Stimulated activated naive CD8-positive, alpha-beta T cell treated with anti-CD3 and anti-CD28 coated beads, Interleukin-15, amount 100 ng/mL, for 72 hours (primary cell): ENCODE measurements around the gene USP36.

ENCODE experiments used
- ATAC-seq: fragments of 150-1000 bp; cut with Tn5 transposase; 2 replicates; pipeline ENCODE4 v1.10.0; 2021; ENCODE audit warnings: mild to moderate bottlenecking, moderate library complexity
- DNase-seq, 2 donors: peaks; one replicate each; pipeline ENCODE4 v3.0.0; 2021 to 2022
- H3K27ac Mint-ChIP-seq, 2 donors: one replicate each; pipeline ENCODE4 v1.8.0; 2022; ENCODE audit warnings: mild to moderate bottlenecking in 2 of 2, mixed read lengths in 2 of 2, moderate library complexity in 2 of 2
- H3K27me3 Mint-ChIP-seq: one replicate; pipeline ENCODE4 v1.8.0; 2022; ENCODE audit warnings: mixed read lengths
- H3K4me1 Mint-ChIP-seq: one replicate; pipeline ENCODE4 v1.8.0; 2022; ENCODE audit warnings: mild to moderate bottlenecking, mixed read lengths
- H3K4me3 Mint-ChIP-seq, 2 donors: one replicate each; pipeline ENCODE4 v1.8.0; 2022; ENCODE audit warnings: mild to moderate bottlenecking in 2 of 2, mixed read lengths in 2 of 2, moderate library complexity in 1 of 2
- H3K9me3 Mint-ChIP-seq, 2 donors: one replicate each; pipeline ENCODE4 v1.8.0; 2022; ENCODE audit warnings: mixed read lengths in 2 of 2

USP36 gene

GRCh38 chr17:78797213-78797612 is 43.4 kb downstream of the USP36 start:
- Mint-ChIP-seq H3K9me3 (no peaks in the 10 kb centered on the region), H3K27ac (no peak overlapping the region), H3K27me3 (no peaks in the 10 kb centered on the region), H3K4me1 (peaks cover 47% of the 10 kb centered on the region), H3K4me3 (no peak overlapping the region)
- ATAC-seq (no peak), DNase-seq (no peak)

- Mint-ChIP-seq H3K27me3 (no peaks in the 10 kb centered on the region), H3K4me3 (no peak overlapping the region), H3K4me1 (peaks cover 52% of the 10 kb centered on the region), H3K9me3 (no peaks in the 10 kb centered on the region), H3K27ac (no peak overlapping the region)
- ATAC-seq (no peak), DNase-seq (no peak)
Observed at GRCh38 chr17:78796517-78796900, 44.1 kb downstream of the USP36 start.

- Mint-ChIP-seq H3K4me1 (peaks cover 51% of the 10 kb centered on the region), H3K4me3 (no peak overlapping the region), H3K27me3 (no peaks in the 10 kb centered on the region), H3K9me3 (no peaks in the 10 kb centered on the region), H3K27ac (no peak overlapping the region)
- no peak for ATAC-seq
- DNase-seq, result no peak
Observed at GRCh38 chr17:78795861-78796516, 44.6 kb downstream of the USP36 start.

GRCh38 chr17:78794864-78795640 is 45.6 kb downstream of the USP36 start:
- no peak for ATAC-seq
- H3K4me3 Mint-ChIP-seq, result no peak overlapping the region
- H3K4me1 Mint-ChIP-seq, result peaks cover 53% of the 10 kb centered on the region

GRCh38 chr17:78794399-78794798 is 46.2 kb downstream of the USP36 start:
- no peak for ATAC-seq
- peak overlapping the region; percentile 11 to 87 for H3K27ac Mint-ChIP-seq
- DNase-seq, result no peak
- peaks cover 55% of the 10 kb centered on the region for H3K4me1 Mint-ChIP-seq
- no peaks in the 10 kb centered on the region for H3K9me3 Mint-ChIP-seq
- H3K27me3 Mint-ChIP-seq, result no peaks in the 10 kb centered on the region
- H3K4me3 Mint-ChIP-seq, result no peak overlapping the region

More at GRCh38 chr17:78794864-78795640, 45.6 kb downstream of the USP36 start:
- peak overlapping the region in 1 of 2 donors; percentile 48 for H3K27ac Mint-ChIP-seq
- H3K27me3 Mint-ChIP-seq, result no peaks in the 10 kb centered on the region
- no peaks in the 10 kb centered on the region for H3K9me3 Mint-ChIP-seq
- no peak for DNase-seq

GRCh38 chr17:78793968-78794367 is 46.6 kb downstream of the USP36 start:
- peaks cover 55% of the 10 kb centered on the region for H3K4me1 Mint-ChIP-seq

GRCh38 chr17:78793415-78793814 is 47.2 kb downstream of the USP36 start:
- Mint-ChIP-seq H3K9me3 (no peaks in the 10 kb centered on the region), H3K27me3 (no peaks in the 10 kb centered on the region), H3K27ac (peak overlapping the region in 1 of 2 donors; percentile 77), H3K4me3 (no peak overlapping the region), H3K4me1 (peaks cover 55% of the 10 kb centered on the region)
- DNase-seq (no peak), ATAC-seq (no peak)

More at GRCh38 chr17:78793968-78794367, 46.6 kb downstream of the USP36 start:
- Mint-ChIP-seq H3K27me3 (no peaks in the 10 kb centered on the region), H3K9me3 (no peaks in the 10 kb centered on the region), H3K4me3 (no peak overlapping the region), H3K27ac (peak overlapping the region; percentile 2 to 87)
- no peak for DNase-seq
- ATAC-seq, result no peak

- peak overlapping the region; percentile 42 to 73 for H3K27ac Mint-ChIP-seq
- ATAC-seq, result peak; percentile 34
- H3K4me1 Mint-ChIP-seq, result peaks cover 65% of the 10 kb centered on the region
- no peak for DNase-seq
- H3K27me3 Mint-ChIP-seq, result no peaks in the 10 kb centered on the region
- H3K4me3 Mint-ChIP-seq, result no peak overlapping the region
- H3K9me3 Mint-ChIP-seq, result no peaks in the 10 kb centered on the region
Observed at GRCh38 chr17:78791840-78792709, 48.5 kb downstream of the USP36 start.

GRCh38 chr17:78790552-78790951 is 50.1 kb downstream of the USP36 start:
- Mint-ChIP-seq H3K4me3 (peak overlapping the region in 1 of 2 donors; percentile 33), H3K27ac (peak overlapping the region in 1 of 2 donors; percentile 84)

GRCh38 chr17:78789663-78790181 is 50.9 kb downstream of the USP36 start:
- DNase-seq, result no peak
- Mint-ChIP-seq H3K4me3 (peak overlapping the region; percentile 33 to 67), H3K4me1 (peaks cover 80% of the 10 kb centered on the region), H3K27me3 (no peaks in the 10 kb centered on the region), H3K9me3 (no peaks in the 10 kb centered on the region), H3K27ac (peak overlapping the region; percentile 84 to 86)
- peak; percentile 31 for ATAC-seq

More at GRCh38 chr17:78790552-78790951, 50.1 kb downstream of the USP36 start:
- Mint-ChIP-seq H3K27me3 (no peaks in the 10 kb centered on the region), H3K9me3 (no peaks in the 10 kb centered on the region), H3K4me1 (peaks cover 71% of the 10 kb centered on the region)
- ATAC-seq (no peak), DNase-seq (no peak)

GRCh38 chr17:78789149-78789662 is 51.4 kb downstream of the USP36 start:
- ATAC-seq (peak; percentile 54), DNase-seq (no peak)
- Mint-ChIP-seq H3K4me1 (peaks cover 82% of the 10 kb centered on the region), H3K4me3 (peak overlapping the region in 1 of 2 donors; percentile 33), H3K9me3 (no peaks in the 10 kb centered on the region), H3K27me3 (no peaks in the 10 kb centered on the region), H3K27ac (peak overlapping the region in 1 of 2 donors; percentile 86)

- Mint-ChIP-seq H3K4me3 (no peak overlapping the region), H3K27ac (peak overlapping the region in 1 of 2 donors; percentile 22), H3K27me3 (no peaks in the 10 kb centered on the region), H3K4me1 (peaks cover 83% of the 10 kb centered on the region), H3K9me3 (no peaks in the 10 kb centered on the region)
- DNase-seq (no peak), ATAC-seq (no peak)
Observed at GRCh38 chr17:78788451-78788850, 52.2 kb downstream of the USP36 start.

- ATAC-seq, result no peak
- Mint-ChIP-seq H3K4me1 (peaks cover 84% of the 10 kb centered on the region), H3K27me3 (no peaks in the 10 kb centered on the region), H3K27ac (peak overlapping the region in 1 of 2 donors; percentile 27), H3K4me3 (no peak overlapping the region), H3K9me3 (no peaks in the 10 kb centered on the region)
- DNase-seq, result no peak
Observed at GRCh38 chr17:78787444-78787843, 53.2 kb downstream of the USP36 start.

- ATAC-seq (no peak), DNase-seq (no peak)
- H3K4me3 Mint-ChIP-seq, result peak overlapping the region in 1 of 2 donors; percentile 15
- no peaks in the 10 kb centered on the region for H3K27me3 Mint-ChIP-seq
- H3K4me1 Mint-ChIP-seq, result peaks cover 71% of the 10 kb centered on the region
- H3K27ac Mint-ChIP-seq, result peak overlapping the region in 1 of 2 donors; percentile 37
- H3K9me3 Mint-ChIP-seq, result no peaks in the 10 kb centered on the region
Observed at GRCh38 chr17:78785663-78786057, 55.0 kb downstream of the USP36 start.
